WERI-Rb-1 (cell line): Measurements from ENCODE around the gene FAM120AOS.
"Not testable (repeated sequence)": the region's sequence is repeated elsewhere in the genome, so short reads cannot be mapped to it uniquely, and the experiment has no call there.

Experiments used
- DNase-seq: peaks from one replicate; pipeline ENCODE4 v3.0.0-alpha.2; 2020
- H3K27ac ChIP-seq: fragments of 250-450 bp; sonication (Bioruptor Pico); 2 replicates; pipeline ENCODE4 v1.5.1; 2020; ENCODE audit warnings: mild to moderate bottlenecking, moderate library complexity
- H3K27me3 ChIP-seq: fragments of 250-450 bp; sonication (Bioruptor Pico); 2 replicates; pipeline ENCODE4 v1.5.1; 2021; ENCODE audit warnings: mild to moderate bottlenecking, low read depth, moderate library complexity; ENCODE audit not compliant: insufficient read depth, severe bottlenecking
- H3K36me3 ChIP-seq: fragments of 250-450 bp; sonication (Bioruptor Pico); 2 replicates; pipeline ENCODE4 v1.5.1; 2020; ENCODE audit warnings: mild to moderate bottlenecking, moderate library complexity
- H3K4me3 ChIP-seq: 2 replicates; pipeline ENCODE4 v1.5.1; 2011; ENCODE audit warnings: low read depth, mild to moderate bottlenecking, control low read depth, low read length
- H3K9me3 ChIP-seq: fragments of 250-450 bp; sonication (Bioruptor Pico); 2 replicates; pipeline ENCODE4 v1.5.1; 2021; ENCODE audit warnings: mild to moderate bottlenecking, moderate library complexity; ENCODE audit not compliant: severe bottlenecking
- CTCF ChIP-seq: IDR thresholded peaks from 2 replicates; pipeline ENCODE4 v1.5.1; 2011; ENCODE audit warnings: low read depth, mild to moderate bottlenecking, control low read depth, inconsistent platforms, low read length

FAM120AOS gene

GRCh38 chr9:93447655-93448054, 5.7 kb downstream of the FAM120AOS start:
- H3K9me3 ChIP-seq, result no peaks in the 10 kb centered on the region
- no peak for TF ChIP-seq CTCF
- no peak for DNase-seq
- no peak overlapping the region for H3K4me3 ChIP-seq
- no peak overlapping the region for H3K27ac ChIP-seq
- H3K36me3 ChIP-seq, result peaks cover 46% of the 10 kb centered on the region
- no peaks in the 10 kb centered on the region for H3K27me3 ChIP-seq

- Histone ChIP-seq H3K9me3 (no peaks in the 10 kb centered on the region), H3K27ac (no peak overlapping the region), H3K4me3 (no peak overlapping the region), H3K27me3 (no peaks in the 10 kb centered on the region), H3K36me3 (peaks cover 38% of the 10 kb centered on the region)
- no peak for DNase-seq
- no peak for TF ChIP-seq CTCF
Observed at GRCh38 chr9:93446073-93446472, 7.3 kb downstream of the FAM120AOS start.

GRCh38 chr9:93440896-93441580, 12.3 kb downstream of the FAM120AOS start:
- DNase-seq, result no peak
- no peak for TF ChIP-seq CTCF
- H3K4me3 ChIP-seq, result no peak overlapping the region
- H3K27me3 ChIP-seq, result no peaks in the 10 kb centered on the region
- no peaks in the 10 kb centered on the region for H3K9me3 ChIP-seq
- no peak overlapping the region for H3K27ac ChIP-seq
- no peaks in the 10 kb centered on the region; the same call in none of the 2 replicates for H3K36me3 ChIP-seq

GRCh38 chr9:93439301-93439700, 14.1 kb downstream of the FAM120AOS start:
- H3K36me3 ChIP-seq, H3K27ac ChIP-seq, H3K9me3 ChIP-seq, H3K27me3 ChIP-seq, H3K4me3 ChIP-seq, DNase-seq: not testable (repeated sequence)

- Histone ChIP-seq H3K36me3 (no peaks in the 10 kb centered on the region; the same call in 1 of the 2 replicates), H3K9me3 (no peaks in the 10 kb centered on the region), H3K4me3 (no peak overlapping the region), H3K27me3 (no peaks in the 10 kb centered on the region), H3K27ac (no peak overlapping the region)
- TF ChIP-seq CTCF, result no peak
- DNase-seq, result no peak
Observed at GRCh38 chr9:93437996-93438395, 15.4 kb downstream of the FAM120AOS start.

- no peak for DNase-seq
- H3K27me3 ChIP-seq, result no peaks in the 10 kb centered on the region
- H3K27ac ChIP-seq, result no peak overlapping the region
- H3K36me3 ChIP-seq, result no peaks in the 10 kb centered on the region; the same call in 1 of the 2 replicates
- TF ChIP-seq CTCF, result no peak
- no peaks in the 10 kb centered on the region for H3K9me3 ChIP-seq
- no peak overlapping the region for H3K4me3 ChIP-seq
Observed at GRCh38 chr9:93436655-93437407, 16.6 kb downstream of the FAM120AOS start.
